GM23338 (cell line): ENCODE measurements around the gene REEP6. TPM values are rescaled to one million over a fixed set of nuclear protein-coding genes. Genes with fewer than 3 reads are reported as not detected.
A peak's percentile ranks its signal among the peaks of the same experiment; 100 is the strongest.

ENCODE experiments used
- ATAC-seq: fragments of 200-7000 bp; cut with Tn5 transposase; 3 replicates; pipeline ENCODE4 v1.9.1; 2020
- DNase-seq: peaks from one replicate; pipeline ENCODE4 v3.0.0-alpha.2; 2015; ENCODE audit warnings: low spot score
- H2AFZ ChIP-seq: fragments of 200-600 bp; sonication (generic); 2 replicates; pipeline ENCODE4 v1.8.0; 2016; ENCODE audit warnings: antibody characterized with exemption, mild to moderate bottlenecking, moderate library complexity
- H3F3A ChIP-seq: fragments of 200-600 bp; sonication (generic); replicated peaks from 2 replicates; pipeline ENCODE4 v1.8.0; 2017; ENCODE audit warnings: antibody characterized with exemption, mixed run types, low read depth
- H3K27ac ChIP-seq: fragments of 200-600 bp; sonication (generic); 2 replicates; pipeline ENCODE4 v1.6.1; 2016; ENCODE audit warnings: low read depth
- H3K27me3 ChIP-seq: fragments of 200-600 bp; sonication (generic); 2 replicates; pipeline ENCODE4 v1.8.0; 2016; ENCODE audit warnings: mild to moderate bottlenecking, mixed run types, moderate library complexity; ENCODE audit not compliant: insufficient read depth
- H3K36me3 ChIP-seq: fragments of 200-600 bp; sonication (generic); 2 replicates; pipeline ENCODE4 v1.8.0; 2016; ENCODE audit warnings: mild to moderate bottlenecking; ENCODE audit not compliant: insufficient read depth
- H3K4me1 ChIP-seq: fragments of 200-600 bp; sonication (generic); 2 replicates; pipeline ENCODE4 v1.8.0; 2016; ENCODE audit warnings: mild to moderate bottlenecking, moderate library complexity; ENCODE audit not compliant: insufficient read depth
- H3K4me2 ChIP-seq: fragments of 200-600 bp; sonication (generic); 2 replicates; pipeline ENCODE4 v1.7.1; 2017; ENCODE audit warnings: mixed run types
- H3K4me3 ChIP-seq: fragments of 200-600 bp; sonication (generic); 2 replicates; pipeline ENCODE4 v1.6.1; 2016; ENCODE audit warnings: mixed run types
- H3K79me2 ChIP-seq: fragments of 200-600 bp; sonication (generic); replicated peaks from 2 replicates; pipeline ENCODE4 v1.8.0; 2017; ENCODE audit warnings: mild to moderate bottlenecking; ENCODE audit not compliant: insufficient read depth
- H3K9me2 ChIP-seq: fragments of 200-600 bp; sonication (generic); 2 replicates; pipeline ENCODE4 v1.8.0; 2017; ENCODE audit not compliant: insufficient read depth
- H4K20me1 ChIP-seq: fragments of 200-600 bp; sonication (generic); replicated peaks from 2 replicates; pipeline ENCODE4 v1.8.0; 2017; ENCODE audit warnings: mild to moderate bottlenecking; ENCODE audit not compliant: insufficient read depth
- H3K27ac Mint-ChIP-seq: 2 replicates; pipeline ENCODE4 v1.8.0; 2020; ENCODE audit warnings: inconsistent platforms, mild to moderate bottlenecking, moderate library complexity, mixed read lengths
- H3K27me3 Mint-ChIP-seq: 3 replicates; pipeline ENCODE4 v1.8.0; 2022; ENCODE audit warnings: low read depth, mild to moderate bottlenecking, moderate library complexity, mixed read lengths, inconsistent platforms; ENCODE audit not compliant: insufficient read depth, poor library complexity
- H3K36me3 Mint-ChIP-seq: 3 replicates; pipeline ENCODE4 v1.8.0; 2021; ENCODE audit warnings: low read depth, mild to moderate bottlenecking, inconsistent platforms, moderate library complexity, mixed read lengths
- H3K4me1 Mint-ChIP-seq: 3 replicates; pipeline ENCODE4 v1.8.0; 2020; ENCODE audit warnings: mild to moderate bottlenecking, inconsistent platforms, mixed read lengths
- H3K4me3 Mint-ChIP-seq: 3 replicates; pipeline ENCODE4 v1.8.0; 2021; ENCODE audit warnings: moderate library complexity, mild to moderate bottlenecking, inconsistent platforms, mixed read lengths
- H3K9me3 Mint-ChIP-seq: 3 replicates; pipeline ENCODE4 v1.8.0; 2020; ENCODE audit warnings: moderate library complexity, mild to moderate bottlenecking, inconsistent platforms, mixed read lengths
- CREB1 ChIP-seq: fragments of 250-450 bp; sonication (Bioruptor Pico); IDR thresholded peaks from 2 replicates; pipeline ENCODE4 v1.5.0; 2020; ENCODE audit warnings: low read depth, mild to moderate bottlenecking, moderate library complexity
- CTCF ChIP-seq, 2 experiments: fragments of 200-600 bp in 1 of 2; sonication (generic) in 1 of 2; conservative IDR thresholded peaks; 2 replicates each; pipeline versions ENCODE4 v1.5.1 to v1.6.1; 2016 to 2017; ENCODE audit warnings: antibody characterized with exemption in 2 of 2, low read depth in 2 of 2, mild to moderate bottlenecking in 2 of 2, moderate library complexity in 1 of 2
- ETS1 ChIP-seq: IDR thresholded peaks from 2 replicates; pipeline ENCODE4 v1.6.1; 2016; ENCODE audit warnings: antibody characterized with exemption
- EZH2phosphoT487 ChIP-seq: fragments of 200-600 bp; sonication (generic); IDR thresholded peaks from one replicate; pipeline ENCODE4 v1.8.1; 2018; ENCODE audit warnings: antibody characterized with exemption; ENCODE audit not compliant: unreplicated experiment
- NANOG ChIP-seq: IDR thresholded peaks from 2 replicates; pipeline ENCODE4 v1.6.1; 2016; ENCODE audit warnings: antibody characterized with exemption, borderline replicate concordance
- POLR2AphosphoS5 ChIP-seq: IDR thresholded peaks from 2 replicates; pipeline ENCODE4 v1.6.1; 2016; ENCODE audit warnings: antibody characterized with exemption, low read depth
- REST ChIP-seq: IDR thresholded peaks from one replicate; pipeline ENCODE4 v1.6.1; 2018; ENCODE audit warnings: antibody characterized with exemption; ENCODE audit not compliant: unreplicated experiment
- STAT1 ChIP-seq: IDR thresholded peaks from one replicate; pipeline ENCODE4 v1.6.1; 2016; ENCODE audit warnings: antibody characterized with exemption; ENCODE audit not compliant: unreplicated experiment
- ZNF114 ChIP-seq: fragments of 250-450 bp; sonication (Bioruptor Pico); IDR thresholded peaks from 2 replicates; pipeline ENCODE4 v1.5.0; 2020; ENCODE audit warnings: mild to moderate bottlenecking, moderate library complexity
- polyA plus RNA-seq: library from polyadenylated mRNA; unstranded; fragments of >200 nt; fragmentation: Nextera tagmentation; extraction: Ambion mirVana; gene quantifications from 2 replicates; pipeline ENCODE4 v1.2.1, GENCODE V29; 2016
- total RNA-seq: library from RNA; depleted of rRNA; stranded (reverse); fragments of >200 nt; shearing (Covaris generic); gene quantifications from 2 replicates; pipeline ENCODE4 v1.2.3, GENCODE V29; 2014

Gene REEP6
- total and polyA plus RNA-seq, 2 experiments from 2014 or later, result 15.2 to 20.0 TPM

GRCh38 chr19:1514986-1515721, 24.2 kb downstream of the REEP6 start:
- peaks cover 5% of the 10 kb centered on the region for H3K9me3 Mint-ChIP-seq

GRCh38 chr19:1516395-1516753, 25.4 kb downstream of the REEP6 start:
- H3K9me2 ChIP-seq, result no peaks in the 10 kb centered on the region
- ATAC-seq (no peak), DNase-seq (peak; percentile 40)
- peaks cover 5% of the 10 kb centered on the region for H3K9me3 Mint-ChIP-seq
- H3K27me3 Mint-ChIP-seq, result peaks cover 17% of the 10 kb centered on the region
- H3K4me2 ChIP-seq, result no peak overlapping the region
- H4K20me1 ChIP-seq, result no peaks in the 10 kb centered on the region; the same call in 1 of the 2 replicates
- no peaks in the 10 kb centered on the region for H3K36me3 ChIP-seq
- H3K4me3 Mint-ChIP-seq, result no peak overlapping the region; the same call in 2 of the 3 replicates
- TF ChIP-seq REST (no peak), ZNF114 (no peak), EZH2phosphoT487 (no peak), STAT1 (no peak), CREB1 (CRISPR knock-in tag) (no peak), NANOG (no peak)
- 0 out of 2 replicates have a peak, but pooled peaks cover 4% of the 10 kb centered on the region for H3F3A ChIP-seq
- H3K4me1 Mint-ChIP-seq, result no peaks in the 10 kb centered on the region
- H3K4me3 ChIP-seq, result no peak overlapping the region
- H3K79me2 ChIP-seq, result no peaks in the 10 kb centered on the region
- H2AFZ ChIP-seq, result no peak overlapping the region
- H3K36me3 Mint-ChIP-seq, result no peaks in the 10 kb centered on the region
- no peak overlapping the region for H3K27ac ChIP-seq
- no peak overlapping the region for H3K27ac Mint-ChIP-seq
- no peaks in the 10 kb centered on the region for H3K4me1 ChIP-seq
- peaks cover 4% of the 10 kb centered on the region; the same call in 1 of the 2 replicates for H3K27me3 ChIP-seq

More at GRCh38 chr19:1514986-1515721, 24.2 kb downstream of the REEP6 start:
- H3K4me3 ChIP-seq, result no peak overlapping the region
- H3K9me2 ChIP-seq, result no peaks in the 10 kb centered on the region
- no peak for DNase-seq
- H3K36me3 ChIP-seq, result no peaks in the 10 kb centered on the region
- H3K4me2 ChIP-seq, result no peak overlapping the region
- ATAC-seq, result no peak
- TF ChIP-seq EZH2phosphoT487, result no peak
- no peak for TF ChIP-seq CREB1 (CRISPR knock-in tag)
- TF ChIP-seq ETS1, result no peak
- TF ChIP-seq POLR2AphosphoS5, result no peak
- TF ChIP-seq CTCF (conservative IDR thresholded peaks at IDR 0.05; ENCODE audit: low read depth in 2 of 2), result no peak
- TF ChIP-seq NANOG, result no peak
- H2AFZ ChIP-seq, result no peak overlapping the region
- Mint-ChIP-seq H3K27me3 (peaks cover 18% of the 10 kb centered on the region), H3K36me3 (no peaks in the 10 kb centered on the region), H3K4me1 (no peaks in the 10 kb centered on the region), H3K4me3 (no peak overlapping the region), H3K27ac (no peak overlapping the region)
- 0 out of 2 replicates have a peak, but pooled peaks cover 4% of the 10 kb centered on the region for H3F3A ChIP-seq
- H3K4me1 ChIP-seq, result no peaks in the 10 kb centered on the region
- no peaks in the 10 kb centered on the region for H3K79me2 ChIP-seq
- no peak overlapping the region for H3K27ac ChIP-seq
- H4K20me1 ChIP-seq, result no peaks in the 10 kb centered on the region; the same call in 1 of the 2 replicates
- H3K27me3 ChIP-seq, result peaks cover 4% of the 10 kb centered on the region; the same call in 1 of the 2 replicates
